Memory B cell (primary cell): ENCODE data around the gene IVD.

Experiments used
- ATAC-seq: fragments of 150-1000 bp; cut with Tn5 transposase; 2 replicates; pipeline ENCODE4 v1.10.0; 2021; ENCODE audit warnings: low read depth, mild to moderate bottlenecking, moderate library complexity
- DNase-seq, 2 donors: peaks; one replicate each; pipeline ENCODE4 v3.0.0; 2022; ENCODE audit warnings: low spot score in 2 of 2
- H3K27ac Mint-ChIP-seq: one replicate; pipeline ENCODE4 v1.8.0; 2022; ENCODE audit warnings: mild to moderate bottlenecking, moderate library complexity, mixed read lengths
- H3K27me3 Mint-ChIP-seq: one replicate; pipeline ENCODE4 v1.8.0; 2022; ENCODE audit warnings: mixed read lengths
- H3K36me3 Mint-ChIP-seq: one replicate; pipeline ENCODE4 v1.8.0; 2022; ENCODE audit warnings: mild to moderate bottlenecking, mixed read lengths
- H3K4me1 Mint-ChIP-seq: one replicate; pipeline ENCODE4 v1.8.0; 2022; ENCODE audit warnings: mixed read lengths
- H3K4me3 Mint-ChIP-seq: one replicate; pipeline ENCODE4 v1.8.0; 2022; ENCODE audit warnings: mild to moderate bottlenecking, moderate library complexity, mixed read lengths
- H3K9me3 Mint-ChIP-seq: one replicate; pipeline ENCODE4 v1.8.0; 2022; ENCODE audit warnings: mixed read lengths

IVD gene

DNA sequence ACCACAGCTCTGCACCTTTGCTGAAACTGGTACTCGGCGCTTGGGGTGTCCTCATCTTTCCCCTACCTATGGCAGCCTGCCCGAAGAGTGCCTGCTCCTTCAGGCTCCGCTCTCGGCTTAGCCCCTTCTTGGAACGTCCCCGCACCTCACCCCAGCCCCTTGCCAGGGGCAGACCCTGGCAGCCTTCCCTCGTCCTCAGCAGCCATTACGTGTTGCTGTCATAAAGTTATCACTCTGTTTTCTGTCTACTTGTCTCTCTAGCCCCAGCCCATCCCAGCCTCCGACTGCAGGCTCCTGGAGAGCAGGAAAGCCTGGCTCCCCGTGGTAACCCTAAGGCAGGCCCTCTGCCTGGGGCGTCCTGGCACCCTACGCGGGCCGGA lies 30.1 kb downstream of the IVD start:
- Mint-ChIP-seq H3K4me3 (no peak overlapping the region), H3K36me3 (peaks cover 2% of the 10 kb centered on the region), H3K27ac (no peak overlapping the region), H3K4me1 (peaks cover 32% of the 10 kb centered on the region), H3K27me3 (peaks cover 10% of the 10 kb centered on the region), H3K9me3 (no peaks in the 10 kb centered on the region)
- no peak for ATAC-seq
- DNase-seq = no peak

DNA sequence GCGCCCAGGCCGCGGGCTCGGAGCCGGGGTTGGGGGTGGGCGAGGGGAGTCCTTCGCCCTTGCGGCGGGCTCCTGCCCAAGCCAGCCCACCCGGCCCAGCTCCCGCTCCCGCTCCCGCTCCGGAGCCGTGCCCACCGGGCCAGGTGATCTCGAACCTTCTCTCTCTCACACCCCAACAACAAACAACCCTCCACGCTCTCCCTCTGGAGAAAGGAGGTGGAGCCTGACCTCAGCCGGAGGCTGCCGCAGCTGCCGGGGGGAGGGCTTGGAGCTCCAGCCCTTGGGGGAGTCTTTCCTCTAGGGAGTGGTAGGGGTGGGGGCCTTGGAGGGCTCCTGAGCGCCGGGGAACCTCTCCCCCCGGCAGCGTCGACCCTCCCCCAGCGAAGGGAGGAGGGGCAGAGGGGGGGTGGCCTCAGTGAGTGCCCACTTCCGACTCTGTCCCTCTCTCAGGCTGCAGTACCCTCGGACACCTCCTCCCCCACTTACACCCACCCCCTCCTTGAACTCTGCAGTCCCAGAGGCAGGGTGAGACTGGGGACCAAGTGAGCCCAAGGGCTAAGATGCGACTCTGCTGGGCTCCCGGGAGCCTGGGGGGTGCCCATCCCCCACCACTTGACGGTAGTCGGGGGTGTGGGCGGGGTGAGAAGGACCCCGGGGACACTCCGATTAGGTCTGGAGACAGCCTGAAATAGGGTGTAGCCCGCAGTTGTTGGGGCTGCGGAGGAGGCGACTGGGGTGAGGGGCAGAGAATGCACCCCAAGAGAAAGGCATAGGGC lies 30.7 kb downstream of the IVD start:
- Mint-ChIP-seq H3K36me3 (peaks cover 4% of the 10 kb centered on the region), H3K27me3 (peaks cover 10% of the 10 kb centered on the region), H3K4me1 (peaks cover 32% of the 10 kb centered on the region), H3K27ac (no peak overlapping the region), H3K4me3 (peak overlapping the region; percentile 69), H3K9me3 (no peaks in the 10 kb centered on the region)
- DNase-seq (peak in 1 of 2 donors; percentile 39), ATAC-seq (no peak)

DNA sequence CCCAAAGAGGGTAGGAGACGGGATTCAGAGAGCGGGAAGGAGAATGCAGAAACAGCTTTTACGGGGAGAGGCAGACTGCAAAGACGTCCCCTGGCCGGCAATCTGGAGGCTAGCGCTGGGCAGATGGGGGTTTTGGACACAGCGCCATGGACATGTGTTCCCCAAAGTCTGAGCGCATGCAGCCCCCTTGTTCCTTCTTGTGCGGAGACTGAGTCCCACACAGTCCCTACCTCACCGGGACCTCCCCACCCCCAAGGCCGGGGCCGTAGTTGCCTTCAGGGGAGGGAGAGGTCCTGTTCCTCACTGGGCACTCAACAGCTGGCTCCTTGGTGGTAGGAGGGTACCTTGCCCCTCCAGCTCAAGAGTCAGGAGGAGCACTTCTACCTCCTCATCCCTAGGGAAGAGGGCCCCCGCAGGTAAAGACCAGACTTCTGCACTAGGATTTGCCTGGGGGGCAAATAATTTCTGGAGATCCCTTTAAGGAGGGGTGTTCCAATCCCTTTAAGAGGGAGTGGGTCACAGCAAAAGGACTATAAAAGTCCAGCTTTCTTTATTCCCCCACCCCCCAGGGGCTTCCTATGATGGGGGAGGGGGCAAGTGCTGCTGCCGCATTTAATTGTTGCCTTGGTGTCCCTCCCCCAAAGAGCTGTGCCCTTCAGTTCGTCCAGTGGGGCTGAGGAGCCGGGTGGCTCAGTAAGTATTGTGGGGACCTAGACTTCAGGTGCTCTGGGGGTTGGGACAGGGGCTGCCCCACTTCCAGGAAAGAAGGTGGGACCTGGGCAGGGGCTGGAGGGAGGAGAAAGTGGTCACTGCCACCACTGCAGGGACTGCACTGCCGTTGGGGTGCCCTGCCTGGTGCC lies 31.5 kb downstream of the IVD start:
- Mint-ChIP-seq H3K36me3 (peaks cover 4% of the 10 kb centered on the region), H3K27me3 (peaks cover 10% of the 10 kb centered on the region), H3K27ac (no peak overlapping the region), H3K4me3 (peak overlapping the region; percentile 69), H3K9me3 (no peaks in the 10 kb centered on the region), H3K4me1 (peaks cover 32% of the 10 kb centered on the region)
- DNase-seq = peak in 1 of 2 donors; percentile 27
- no peak for ATAC-seq

DNA sequence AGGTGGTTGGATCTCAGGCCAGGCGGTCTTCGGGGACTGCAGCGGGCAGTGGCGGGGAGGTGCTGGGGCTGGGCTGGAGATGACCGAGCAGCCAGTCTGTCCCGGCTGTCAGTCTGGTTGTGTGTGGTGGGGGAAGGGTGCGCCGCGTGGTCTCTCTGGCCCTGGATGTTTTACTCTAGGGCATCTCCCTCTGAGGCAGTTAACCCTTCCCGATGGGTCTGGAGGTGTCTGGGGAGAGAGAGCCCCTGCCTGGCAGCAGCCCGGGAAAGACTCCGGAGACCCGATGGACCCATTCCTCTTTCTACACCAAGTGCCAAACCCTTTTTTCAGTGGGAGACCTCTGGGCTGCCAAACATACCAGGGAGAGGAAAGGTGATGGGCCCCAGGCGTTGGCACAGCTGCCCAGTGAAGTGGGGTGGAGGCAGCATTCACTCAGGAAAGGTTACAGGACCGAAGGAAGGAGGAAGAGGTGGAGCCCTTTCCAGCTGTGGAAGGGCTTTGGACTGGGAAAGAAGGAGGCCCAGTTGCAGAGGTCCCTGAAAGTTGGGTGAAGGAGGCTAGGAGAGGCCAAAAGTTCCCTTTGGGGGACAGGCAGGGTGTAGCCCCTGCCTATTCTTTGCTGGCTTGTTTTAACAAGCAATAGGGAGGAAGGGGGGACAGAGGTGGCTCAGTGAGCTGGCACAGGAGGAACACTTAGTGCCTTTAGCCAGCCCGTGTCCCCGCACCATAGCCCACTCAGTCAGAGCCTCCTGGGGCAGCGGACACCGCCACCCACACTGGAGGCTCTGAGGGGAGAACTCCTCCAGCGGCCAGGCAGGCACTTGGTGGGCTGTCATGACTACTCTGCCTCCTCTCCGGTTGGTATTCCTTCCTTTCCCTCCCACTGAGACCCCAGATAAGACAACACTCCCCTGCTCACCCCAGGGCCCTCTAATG lies 32.4 kb downstream of the IVD start:
- Mint-ChIP-seq H3K27ac (peak overlapping the region; percentile 22), H3K9me3 (no peaks in the 10 kb centered on the region), H3K4me1 (peaks cover 40% of the 10 kb centered on the region), H3K27me3 (peaks cover 10% of the 10 kb centered on the region), H3K4me3 (no peak overlapping the region), H3K36me3 (peaks cover 4% of the 10 kb centered on the region)
- no peak for ATAC-seq
- DNase-seq = no peak

DNA sequence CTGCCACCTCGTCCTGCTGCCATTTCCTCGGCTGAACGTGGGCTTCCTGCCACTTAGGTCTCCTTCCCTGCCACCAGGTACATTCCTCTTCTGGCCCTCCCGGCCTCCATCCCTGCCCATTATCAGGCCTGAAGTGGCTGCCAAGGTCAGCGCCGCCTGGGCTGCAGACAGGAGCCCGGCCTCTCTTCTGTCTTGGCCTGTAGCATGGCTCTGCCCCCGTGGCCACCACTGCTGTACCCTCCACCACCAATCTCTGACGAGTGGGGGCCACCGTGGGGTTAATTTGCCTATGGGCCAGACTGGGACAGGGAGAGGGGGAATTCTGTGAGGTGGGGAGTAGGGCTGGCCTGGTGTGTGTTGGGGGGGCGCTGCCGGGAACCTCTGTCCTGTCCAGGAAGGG lies 33.1 kb downstream of the IVD start:
- no peak for ATAC-seq

DNA sequence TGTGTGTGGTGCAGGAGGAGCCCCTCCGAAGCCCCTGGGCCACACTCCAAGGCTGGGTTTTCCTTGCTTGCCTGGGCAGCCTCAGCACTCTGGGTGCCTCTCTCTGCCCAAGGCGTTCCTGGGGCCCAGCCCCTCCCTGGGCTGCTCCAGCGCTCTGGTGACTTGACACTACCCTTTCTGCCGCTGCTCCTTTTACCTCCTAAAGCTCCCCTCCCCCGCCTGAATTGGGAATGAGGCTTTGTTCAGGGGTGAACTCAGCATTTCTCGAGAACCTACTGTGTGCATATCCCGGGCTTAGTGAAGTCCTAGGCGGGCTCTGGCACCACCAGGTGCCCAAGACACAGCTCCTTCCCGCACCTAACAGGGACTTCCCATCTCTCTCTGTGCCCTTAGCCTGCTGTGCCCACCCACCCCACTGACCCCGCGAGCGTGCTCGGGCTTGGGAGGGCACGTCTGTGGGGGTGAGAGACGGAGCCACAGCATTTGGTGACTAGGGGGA lies 33.9 kb downstream of the IVD start:
- ATAC-seq (no peak), DNase-seq (peak in 1 of 2 donors; percentile 44)
- peak overlapping the region; percentile 97 for H3K4me3 Mint-ChIP-seq
- H3K36me3 Mint-ChIP-seq = peaks cover 2% of the 10 kb centered on the region
- peaks cover 10% of the 10 kb centered on the region for H3K27me3 Mint-ChIP-seq
- H3K4me1 Mint-ChIP-seq = peaks cover 54% of the 10 kb centered on the region
- peak overlapping the region; percentile 84 for H3K27ac Mint-ChIP-seq
- no peaks in the 10 kb centered on the region for H3K9me3 Mint-ChIP-seq

More for the DNA sequence above, 33.1 kb downstream of the IVD start:
- DNase-seq = peak in 1 of 2 donors; percentile 21
- Mint-ChIP-seq H3K36me3 (peaks cover 3% of the 10 kb centered on the region), H3K9me3 (no peaks in the 10 kb centered on the region), H3K27ac (no peak overlapping the region), H3K27me3 (peaks cover 10% of the 10 kb centered on the region), H3K4me3 (no peak overlapping the region), H3K4me1 (peaks cover 46% of the 10 kb centered on the region)

DNA sequence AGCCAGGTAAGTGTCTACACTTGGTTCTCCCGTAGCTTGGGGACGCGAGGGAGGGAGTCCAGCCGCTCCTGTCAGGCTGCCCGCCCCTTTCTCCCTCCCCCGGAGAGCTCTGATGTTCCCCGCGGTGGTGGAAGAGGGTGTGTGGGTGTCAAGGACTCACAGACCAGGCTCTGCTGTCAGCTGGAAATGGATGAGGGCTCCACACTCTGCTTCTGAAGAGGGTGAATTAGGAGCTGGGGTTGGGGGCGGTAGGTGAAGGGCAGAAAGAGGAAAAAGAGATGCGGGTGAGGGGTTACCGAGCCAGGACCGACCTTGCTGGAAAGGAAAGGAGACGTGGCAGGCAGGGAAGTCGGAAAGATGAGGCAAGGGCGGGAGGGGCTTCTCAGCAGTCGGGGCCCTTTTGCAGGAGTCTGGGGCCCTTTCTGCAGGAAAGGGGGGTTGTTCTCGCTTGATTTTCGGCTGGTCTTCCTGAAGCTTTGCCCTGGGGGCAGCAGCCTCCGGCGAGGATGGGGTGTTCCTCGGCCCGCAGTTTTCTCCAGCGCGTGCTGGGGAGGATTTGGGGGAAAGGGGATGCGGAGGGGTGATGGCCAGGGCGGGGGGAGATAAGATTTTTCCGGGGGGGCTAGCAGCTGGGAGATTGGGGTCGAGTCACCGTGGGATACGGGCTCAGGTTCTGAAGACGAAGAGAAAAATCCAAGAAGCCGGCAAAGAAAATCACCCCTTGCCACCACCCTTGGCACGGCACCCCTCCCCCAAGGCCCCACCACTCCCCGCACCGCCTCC lies 34.6 kb downstream of the IVD start:
- ATAC-seq (no peak), DNase-seq (peak in 1 of 2 donors; percentile 26)
- Mint-ChIP-seq H3K9me3 (no peaks in the 10 kb centered on the region), H3K4me1 (peaks cover 58% of the 10 kb centered on the region), H3K27me3 (peaks cover 10% of the 10 kb centered on the region), H3K27ac (peak overlapping the region; percentile 84), H3K36me3 (peaks cover 2% of the 10 kb centered on the region), H3K4me3 (peak overlapping the region; percentile 97)

DNA sequence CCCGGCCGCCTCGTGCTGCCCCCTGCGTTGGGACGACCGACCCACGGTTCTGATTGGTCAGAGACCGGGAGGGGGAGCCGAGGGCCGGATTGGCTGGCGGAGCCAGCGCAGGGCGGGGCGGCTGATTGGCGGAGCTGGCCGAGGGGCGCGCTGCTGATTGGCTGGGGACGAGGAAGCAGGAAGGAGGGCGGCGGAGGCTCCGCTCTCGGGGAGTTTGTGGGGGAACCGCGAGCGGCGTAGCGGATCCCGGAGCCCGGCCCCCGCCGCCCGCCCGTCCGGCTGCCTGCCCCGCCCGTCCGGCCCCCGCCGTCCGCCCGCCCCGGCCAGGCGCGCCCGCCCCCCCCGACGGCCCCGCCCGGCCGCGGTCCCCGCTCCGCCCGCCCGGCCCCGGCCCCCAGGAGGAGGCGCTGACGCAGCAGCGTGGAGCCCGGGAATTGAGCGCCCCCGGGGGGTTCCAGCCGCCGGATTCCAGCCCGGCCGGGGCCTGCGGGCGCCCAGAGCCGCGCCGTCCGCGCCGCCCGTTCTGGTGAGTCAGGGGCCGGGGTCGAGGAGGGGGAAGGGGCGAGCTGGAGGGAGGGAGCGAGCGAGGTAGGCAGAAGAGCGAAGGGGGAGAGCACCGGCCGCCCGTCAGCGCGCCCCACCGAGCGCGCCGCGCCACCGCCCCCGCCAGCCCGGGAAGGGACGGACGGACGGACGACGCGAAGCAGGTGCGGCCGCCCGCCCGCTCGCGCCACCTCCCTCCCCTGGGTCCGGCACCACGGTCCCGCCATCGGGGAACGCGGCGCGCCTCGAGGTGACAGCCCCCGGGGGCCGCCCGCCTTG lies 35.4 kb downstream of the IVD start, which contains the start of gene BAHD1:
Gene BAHD1, plus strand, starts transcription at position 211 of the 822 bp plus-strand sequence. CDS start 17,512 bp downstream, outside the sequence.
- Mint-ChIP-seq H3K9me3 (no peaks in the 10 kb centered on the region), H3K27me3 (peaks cover 10% of the 10 kb centered on the region), H3K27ac (peak within 1 kb of the TSS; percentile 84), H3K36me3 (peaks cover 2% of the 10 kb centered on the region), H3K4me3 (peak within 1 kb of the TSS; percentile 97), H3K4me1 (peaks cover 57% of the 10 kb centered on the region)
- DNase-seq (peak; percentile 92 to 93), ATAC-seq (peak; percentile 89)

DNA sequence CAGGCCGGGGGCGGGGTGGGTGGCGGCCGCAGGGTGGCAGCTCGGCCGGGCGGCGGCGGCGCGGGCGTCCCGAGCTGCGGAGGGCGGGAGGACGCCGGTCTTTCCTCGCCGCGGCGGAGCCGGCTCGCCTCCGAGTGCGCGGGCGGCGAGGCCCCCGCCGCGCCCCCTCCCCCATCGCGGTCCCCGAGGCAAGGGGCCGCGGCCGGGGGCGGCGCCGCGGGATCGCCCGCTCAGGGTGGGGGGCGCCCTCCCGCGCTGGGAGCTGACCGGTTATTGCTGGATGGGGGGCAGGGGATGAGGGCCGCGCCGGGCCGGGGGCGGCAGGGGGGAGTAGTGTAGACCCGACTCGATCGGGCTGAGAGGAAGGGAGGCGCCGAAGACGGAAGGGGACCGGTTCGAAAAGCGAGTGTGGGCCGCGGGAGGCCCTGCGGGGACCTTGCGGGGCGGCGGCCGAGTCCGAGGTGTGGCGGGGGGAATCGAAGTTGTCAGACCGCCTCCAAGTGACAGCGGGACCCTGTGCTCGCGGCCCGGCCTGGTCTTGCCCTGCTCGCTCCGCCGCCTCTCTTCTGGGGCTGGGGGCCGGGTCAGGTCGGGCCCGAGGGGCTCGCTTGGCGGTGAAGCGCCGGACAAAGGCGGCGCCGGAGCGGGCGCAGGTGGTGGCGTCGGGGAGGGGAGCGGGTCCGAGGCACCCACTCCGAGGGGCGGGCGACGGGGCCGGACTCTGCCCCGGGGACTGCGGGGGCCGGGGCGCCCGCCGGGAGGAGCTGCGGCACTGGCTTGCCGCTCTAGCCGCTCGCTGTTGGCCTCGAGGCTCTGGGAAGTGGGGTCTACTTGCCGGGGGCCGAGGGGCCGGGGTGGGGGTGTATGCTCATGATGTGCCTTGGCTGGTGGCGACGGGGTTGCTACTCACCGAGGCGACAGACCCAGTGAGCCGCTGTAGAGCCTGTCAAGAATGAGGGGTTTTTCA lies 36.3 kb downstream of the IVD start:
- DNase-seq = peak; percentile 23 to 39
- Mint-ChIP-seq H3K9me3 (no peaks in the 10 kb centered on the region), H3K36me3 (peaks cover 2% of the 10 kb centered on the region), H3K27me3 (peaks cover 10% of the 10 kb centered on the region), H3K4me1 (peaks cover 52% of the 10 kb centered on the region), H3K4me3 (peak overlapping the region; percentile 89), H3K27ac (peak overlapping the region; percentile 56)
- no peak for ATAC-seq

DNA sequence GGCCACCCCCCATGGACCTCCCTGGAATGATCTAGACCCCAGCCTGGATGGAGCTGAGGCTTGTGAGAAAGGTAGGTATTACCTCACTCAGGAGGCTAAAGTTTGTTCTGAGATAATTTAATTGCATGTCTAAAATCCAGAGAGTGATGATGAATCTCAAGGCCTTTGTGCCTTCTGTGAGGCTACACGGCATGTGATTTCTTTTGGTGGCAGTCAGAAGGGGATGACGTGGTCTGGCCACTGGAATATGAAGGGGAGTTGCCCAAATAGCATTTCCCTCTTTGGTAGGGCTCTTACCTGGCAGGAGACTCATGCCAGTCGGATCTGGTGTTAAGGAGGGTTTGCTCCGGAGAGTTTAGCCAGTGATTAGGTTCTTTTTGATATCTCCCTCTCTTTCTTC lies 37.7 kb downstream of the IVD start:
- H3K4me3 Mint-ChIP-seq = peak overlapping the region; percentile 81
- H3K9me3 Mint-ChIP-seq = no peaks in the 10 kb centered on the region
- H3K4me1 Mint-ChIP-seq = peaks cover 45% of the 10 kb centered on the region
- H3K27me3 Mint-ChIP-seq = peaks cover 5% of the 10 kb centered on the region
- H3K36me3 Mint-ChIP-seq = peaks cover 2% of the 10 kb centered on the region
- DNase-seq (no peak), ATAC-seq (no peak)
- H3K27ac Mint-ChIP-seq = no peak overlapping the region

DNA sequence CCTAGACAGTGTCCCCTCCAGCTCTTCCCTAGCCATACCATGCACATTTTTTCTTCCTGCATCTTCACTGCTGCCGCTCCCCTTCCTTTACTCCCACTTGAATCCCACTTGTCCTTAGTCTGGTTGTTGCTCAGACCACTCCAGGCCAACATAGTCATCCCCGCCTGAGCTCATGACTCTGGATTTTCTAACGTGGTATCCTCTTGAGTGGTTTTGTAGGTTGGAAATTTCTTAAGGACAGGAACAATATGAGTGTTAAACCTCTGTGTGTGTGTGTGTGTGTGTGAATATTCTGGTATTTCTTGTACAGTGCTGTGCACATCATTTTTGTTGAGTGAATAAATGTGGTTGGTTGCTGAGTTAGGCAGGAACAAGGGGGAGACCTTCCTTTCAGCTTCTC lies 38.3 kb downstream of the IVD start:
- no peak for DNase-seq
- H3K36me3 Mint-ChIP-seq = peaks cover 2% of the 10 kb centered on the region
- H3K4me1 Mint-ChIP-seq = peaks cover 43% of the 10 kb centered on the region
- H3K4me3 Mint-ChIP-seq = peak overlapping the region; percentile 4
- H3K27ac Mint-ChIP-seq = no peak overlapping the region
- H3K9me3 Mint-ChIP-seq = no peaks in the 10 kb centered on the region
- H3K27me3 Mint-ChIP-seq = peaks cover 3% of the 10 kb centered on the region
- no peak for ATAC-seq
